ENCODE data around the gene NTN5.
"Not testable (repeated sequence)": the region's sequence is repeated elsewhere in the genome, so short reads cannot be mapped to it uniquely, and the experiment has no call there.

The NTN5 gene

GRCh38 chr19:48718711-48719231 is 46.0 kb upstream of the NTN5 start:
- no peak overlapping the region for H3K4me3 ChIP-seq (replicated peaks; ENCODE audit: low read depth, low read length)
- no peaks in the 10 kb centered on the region for H3K27me3 ChIP-seq (replicated peaks; ENCODE audit: control insufficient read depth, insufficient read depth, low read length)
- TF ChIP-seq, protein P1, sequence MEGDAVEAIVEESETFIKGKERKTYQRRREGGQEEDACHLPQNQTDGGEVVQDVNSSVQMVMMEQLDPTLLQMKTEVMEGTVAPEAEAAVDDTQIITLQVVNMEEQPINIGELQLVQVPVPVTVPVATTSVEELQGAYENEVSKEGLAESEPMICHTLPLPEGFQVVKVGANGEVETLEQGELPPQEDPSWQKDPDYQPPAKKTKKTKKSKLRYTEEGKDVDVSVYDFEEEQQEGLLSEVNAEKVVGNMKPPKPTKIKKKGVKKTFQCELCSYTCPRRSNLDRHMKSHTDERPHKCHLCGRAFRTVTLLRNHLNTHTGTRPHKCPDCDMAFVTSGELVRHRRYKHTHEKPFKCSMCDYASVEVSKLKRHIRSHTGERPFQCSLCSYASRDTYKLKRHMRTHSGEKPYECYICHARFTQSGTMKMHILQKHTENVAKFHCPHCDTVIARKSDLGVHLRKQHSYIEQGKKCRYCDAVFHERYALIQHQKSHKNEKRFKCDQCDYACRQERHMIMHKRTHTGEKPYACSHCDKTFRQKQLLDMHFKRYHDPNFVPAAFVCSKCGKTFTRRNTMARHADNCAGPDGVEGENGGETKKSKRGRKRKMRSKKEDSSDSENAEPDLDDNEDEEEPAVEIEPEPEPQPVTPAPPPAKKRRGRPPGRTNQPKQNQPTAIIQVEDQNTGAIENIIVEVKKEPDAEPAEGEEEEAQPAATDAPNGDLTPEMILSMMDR (IDR thresholded peaks at IDR 0.05; ENCODE audit: insufficient read depth, low read length, poor library complexity, severe bottlenecking), result no peak
- no peaks in the 10 kb centered on the region for H3K36me3 ChIP-seq (ENCODE audit: control insufficient read depth, insufficient read depth, low read length)
- no peak for DNase-seq (ENCODE audit: extremely low read depth, insufficient read length)

DNA sequence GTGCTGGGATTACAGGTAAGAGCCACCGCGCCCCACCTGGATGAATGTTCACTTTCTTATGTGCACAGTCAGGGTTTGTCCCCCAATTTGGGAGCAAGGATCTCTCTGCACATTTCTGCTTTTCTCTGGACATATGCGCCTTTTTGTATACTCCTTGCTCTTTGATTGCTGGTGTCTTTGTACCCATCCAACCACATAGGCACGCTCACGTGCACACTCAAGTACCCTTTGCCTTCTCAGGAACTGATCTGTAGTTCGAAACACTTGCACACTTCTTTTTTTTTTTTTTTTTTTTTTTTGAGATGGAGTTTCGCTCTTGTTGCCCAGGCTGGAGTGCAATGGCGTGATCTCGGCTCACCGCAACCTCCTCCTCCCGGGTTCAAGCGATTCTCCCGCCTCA is 45.3 kb upstream of the NTN5 start:
- not testable (repeated sequence) for DNase-seq (ENCODE audit: extremely low read depth, insufficient read length); H3K36me3 ChIP-seq (ENCODE audit: control insufficient read depth, insufficient read depth, low read length); H3K4me3 ChIP-seq (replicated peaks; ENCODE audit: low read depth, low read length); H3K27me3 ChIP-seq (replicated peaks; ENCODE audit: control insufficient read depth, insufficient read depth, low read length)

GRCh38 chr19:48716562-48717291 is 43.9 kb upstream of the NTN5 start:
- Histone ChIP-seq H3K36me3 (ENCODE audit: control insufficient read depth, insufficient read depth, low read length) (no peaks in the 10 kb centered on the region), H3K4me3 (replicated peaks; ENCODE audit: low read depth, low read length) (no peak overlapping the region), H3K27me3 (replicated peaks; ENCODE audit: control insufficient read depth, insufficient read depth, low read length) (no peaks in the 10 kb centered on the region)
- no peak for DNase-seq (ENCODE audit: extremely low read depth, insufficient read length)
- TF ChIP-seq, protein P1 (IDR thresholded peaks at IDR 0.05; ENCODE audit: insufficient read depth, low read length, poor library complexity, severe bottlenecking), result no peak

DNA sequence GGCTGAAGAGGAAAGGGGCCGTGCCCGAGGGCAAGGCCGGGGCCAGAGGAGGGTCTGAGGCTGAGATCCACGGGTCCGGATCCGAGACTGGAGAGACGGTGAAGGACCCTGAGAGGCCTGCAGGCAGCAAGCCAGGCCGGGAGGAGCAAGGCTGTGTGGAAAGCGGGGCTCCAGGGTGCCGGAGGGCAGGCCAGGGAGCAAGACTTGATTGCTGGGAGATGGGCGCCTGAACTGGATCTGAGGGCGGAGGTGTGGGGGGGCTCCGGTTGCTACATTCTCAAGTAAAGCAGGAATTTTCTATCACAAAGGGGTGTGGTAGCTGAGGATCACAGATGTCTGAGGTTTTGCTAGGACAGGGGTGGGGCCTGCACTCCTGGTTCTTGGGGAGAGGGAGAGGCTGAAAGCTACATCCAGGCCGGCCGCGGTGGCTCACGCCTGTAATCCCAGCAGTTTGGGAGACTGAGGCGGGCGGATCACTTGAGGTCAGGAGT is 42.9 kb upstream of the NTN5 start:
- DNase-seq (ENCODE audit: extremely low read depth, insufficient read length), result no peak
- Histone ChIP-seq H3K4me3 (replicated peaks; ENCODE audit: low read depth, low read length) (no peak overlapping the region), H3K27me3 (replicated peaks; ENCODE audit: control insufficient read depth, insufficient read depth, low read length) (no peaks in the 10 kb centered on the region), H3K36me3 (ENCODE audit: control insufficient read depth, insufficient read depth, low read length) (no peaks in the 10 kb centered on the region)
- TF ChIP-seq, protein P1 (IDR thresholded peaks at IDR 0.05; ENCODE audit: insufficient read depth, low read length, poor library complexity, severe bottlenecking), result no peak

GRCh38 chr19:48714759-48715675 is 42.2 kb upstream of the NTN5 start:
- Histone ChIP-seq H3K27me3 (replicated peaks; ENCODE audit: control insufficient read depth, insufficient read depth, low read length) (no peaks in the 10 kb centered on the region), H3K4me3 (replicated peaks; ENCODE audit: low read depth, low read length) (peak overlapping the region; percentile 70), H3K36me3 (ENCODE audit: control insufficient read depth, insufficient read depth, low read length) (no peaks in the 10 kb centered on the region)
- DNase-seq (ENCODE audit: extremely low read depth, insufficient read length), result no peak
- TF ChIP-seq, protein P1 (IDR thresholded peaks at IDR 0.05; ENCODE audit: insufficient read depth, low read length, poor library complexity, severe bottlenecking), result no peak

Measured in GM06990 (cell line).